GM23338 (cell line): ENCODE measurements around the gene MME. TPM values are rescaled to one million over a fixed set of nuclear protein-coding genes. Genes with fewer than 3 reads are reported as not detected.

Experiments used
- ATAC-seq: fragments of 200-7000 bp; cut with Tn5 transposase; 3 replicates; pipeline ENCODE4 v1.9.1; 2020
- DNase-seq: peaks from one replicate; pipeline ENCODE4 v3.0.0-alpha.2; 2015; ENCODE audit warnings: low spot score
- H2AFZ ChIP-seq: fragments of 200-600 bp; sonication (generic); 2 replicates; pipeline ENCODE4 v1.8.0; 2016; ENCODE audit warnings: antibody characterized with exemption, mild to moderate bottlenecking, moderate library complexity
- H3F3A ChIP-seq: fragments of 200-600 bp; sonication (generic); replicated peaks from 2 replicates; pipeline ENCODE4 v1.8.0; 2017; ENCODE audit warnings: antibody characterized with exemption, mixed run types, low read depth
- H3K27ac ChIP-seq: fragments of 200-600 bp; sonication (generic); 2 replicates; pipeline ENCODE4 v1.6.1; 2016; ENCODE audit warnings: low read depth
- H3K27me3 ChIP-seq: fragments of 200-600 bp; sonication (generic); 2 replicates; pipeline ENCODE4 v1.8.0; 2016; ENCODE audit warnings: mild to moderate bottlenecking, mixed run types, moderate library complexity; ENCODE audit not compliant: insufficient read depth
- H3K36me3 ChIP-seq: fragments of 200-600 bp; sonication (generic); 2 replicates; pipeline ENCODE4 v1.8.0; 2016; ENCODE audit warnings: mild to moderate bottlenecking; ENCODE audit not compliant: insufficient read depth
- H3K4me1 ChIP-seq: fragments of 200-600 bp; sonication (generic); 2 replicates; pipeline ENCODE4 v1.8.0; 2016; ENCODE audit warnings: mild to moderate bottlenecking, moderate library complexity; ENCODE audit not compliant: insufficient read depth
- H3K4me2 ChIP-seq: fragments of 200-600 bp; sonication (generic); 2 replicates; pipeline ENCODE4 v1.7.1; 2017; ENCODE audit warnings: mixed run types
- H3K4me3 ChIP-seq: fragments of 200-600 bp; sonication (generic); 2 replicates; pipeline ENCODE4 v1.6.1; 2016; ENCODE audit warnings: mixed run types
- H3K79me2 ChIP-seq: fragments of 200-600 bp; sonication (generic); replicated peaks from 2 replicates; pipeline ENCODE4 v1.8.0; 2017; ENCODE audit warnings: mild to moderate bottlenecking; ENCODE audit not compliant: insufficient read depth
- H3K9me2 ChIP-seq: fragments of 200-600 bp; sonication (generic); 2 replicates; pipeline ENCODE4 v1.8.0; 2017; ENCODE audit not compliant: insufficient read depth
- H4K20me1 ChIP-seq: fragments of 200-600 bp; sonication (generic); replicated peaks from 2 replicates; pipeline ENCODE4 v1.8.0; 2017; ENCODE audit warnings: mild to moderate bottlenecking; ENCODE audit not compliant: insufficient read depth
- H3K27ac Mint-ChIP-seq: 2 replicates; pipeline ENCODE4 v1.8.0; 2020; ENCODE audit warnings: inconsistent platforms, mild to moderate bottlenecking, moderate library complexity, mixed read lengths
- H3K27me3 Mint-ChIP-seq: 3 replicates; pipeline ENCODE4 v1.8.0; 2022; ENCODE audit warnings: low read depth, mild to moderate bottlenecking, moderate library complexity, mixed read lengths, inconsistent platforms; ENCODE audit not compliant: insufficient read depth, poor library complexity
- H3K36me3 Mint-ChIP-seq: 3 replicates; pipeline ENCODE4 v1.8.0; 2021; ENCODE audit warnings: low read depth, mild to moderate bottlenecking, inconsistent platforms, moderate library complexity, mixed read lengths
- H3K4me1 Mint-ChIP-seq: 3 replicates; pipeline ENCODE4 v1.8.0; 2020; ENCODE audit warnings: mild to moderate bottlenecking, inconsistent platforms, mixed read lengths
- H3K4me3 Mint-ChIP-seq: 3 replicates; pipeline ENCODE4 v1.8.0; 2021; ENCODE audit warnings: moderate library complexity, mild to moderate bottlenecking, inconsistent platforms, mixed read lengths
- H3K9me3 Mint-ChIP-seq: 3 replicates; pipeline ENCODE4 v1.8.0; 2020; ENCODE audit warnings: moderate library complexity, mild to moderate bottlenecking, inconsistent platforms, mixed read lengths
- CREB1 ChIP-seq: fragments of 250-450 bp; sonication (Bioruptor Pico); IDR thresholded peaks from 2 replicates; pipeline ENCODE4 v1.5.0; 2020; ENCODE audit warnings: low read depth, mild to moderate bottlenecking, moderate library complexity
- EZH2 ChIP-seq: fragments of 200-600 bp; sonication (generic); IDR thresholded peaks from one replicate; pipeline ENCODE4 v1.8.0; 2017; ENCODE audit warnings: antibody characterized with exemption, mild to moderate bottlenecking, low read depth; ENCODE audit not compliant: unreplicated experiment
- EZH2phosphoT487 ChIP-seq: fragments of 200-600 bp; sonication (generic); IDR thresholded peaks from one replicate; pipeline ENCODE4 v1.8.1; 2018; ENCODE audit warnings: antibody characterized with exemption; ENCODE audit not compliant: unreplicated experiment
- NANOG ChIP-seq: IDR thresholded peaks from 2 replicates; pipeline ENCODE4 v1.6.1; 2016; ENCODE audit warnings: antibody characterized with exemption, borderline replicate concordance
- POLR2AphosphoS5 ChIP-seq: IDR thresholded peaks from 2 replicates; pipeline ENCODE4 v1.6.1; 2016; ENCODE audit warnings: antibody characterized with exemption, low read depth
- STAT1 ChIP-seq: IDR thresholded peaks from one replicate; pipeline ENCODE4 v1.6.1; 2016; ENCODE audit warnings: antibody characterized with exemption; ENCODE audit not compliant: unreplicated experiment
- ZNF114 ChIP-seq: fragments of 250-450 bp; sonication (Bioruptor Pico); IDR thresholded peaks from 2 replicates; pipeline ENCODE4 v1.5.0; 2020; ENCODE audit warnings: mild to moderate bottlenecking, moderate library complexity
- ZNF331 ChIP-seq: fragments of 250-450 bp; sonication (Bioruptor Pico); IDR thresholded peaks from 2 replicates; pipeline ENCODE4 v1.5.0; 2020; ENCODE audit warnings: low read depth, mild to moderate bottlenecking, moderate library complexity
- polyA plus RNA-seq: library from polyadenylated mRNA; unstranded; fragments of >200 nt; fragmentation: Nextera tagmentation; extraction: Ambion mirVana; gene quantifications from 2 replicates; pipeline ENCODE4 v1.2.1, GENCODE V29; 2016
- total RNA-seq: library from RNA; depleted of rRNA; stranded (reverse); fragments of >200 nt; shearing (Covaris generic); gene quantifications from 2 replicates; pipeline ENCODE4 v1.2.3, GENCODE V29; 2014
- TF ChIP-seq, protein P1 (sequence below), 2 experiments: fragments of 200-600 bp in 1 of 2; sonication (generic) in 1 of 2; conservative IDR thresholded peaks; 2 replicates each; pipeline versions ENCODE4 v1.5.1 to v1.6.1; 2016 to 2017; ENCODE audit warnings: antibody characterized with exemption in 2 of 2, low read depth in 2 of 2, mild to moderate bottlenecking in 2 of 2, moderate library complexity in 1 of 2
- TF ChIP-seq, protein P2 (sequence below): IDR thresholded peaks from 2 replicates; pipeline ENCODE4 v1.6.1; 2016; ENCODE audit warnings: antibody characterized with exemption
- TF ChIP-seq, protein P3 (sequence below): IDR thresholded peaks from one replicate; pipeline ENCODE4 v1.6.1; 2018; ENCODE audit warnings: antibody characterized with exemption; ENCODE audit not compliant: unreplicated experiment

Gene MME
- total and polyA plus RNA-seq, 2 experiments from 2014 or later = 15.2 to 76.7 TPM

DNA sequence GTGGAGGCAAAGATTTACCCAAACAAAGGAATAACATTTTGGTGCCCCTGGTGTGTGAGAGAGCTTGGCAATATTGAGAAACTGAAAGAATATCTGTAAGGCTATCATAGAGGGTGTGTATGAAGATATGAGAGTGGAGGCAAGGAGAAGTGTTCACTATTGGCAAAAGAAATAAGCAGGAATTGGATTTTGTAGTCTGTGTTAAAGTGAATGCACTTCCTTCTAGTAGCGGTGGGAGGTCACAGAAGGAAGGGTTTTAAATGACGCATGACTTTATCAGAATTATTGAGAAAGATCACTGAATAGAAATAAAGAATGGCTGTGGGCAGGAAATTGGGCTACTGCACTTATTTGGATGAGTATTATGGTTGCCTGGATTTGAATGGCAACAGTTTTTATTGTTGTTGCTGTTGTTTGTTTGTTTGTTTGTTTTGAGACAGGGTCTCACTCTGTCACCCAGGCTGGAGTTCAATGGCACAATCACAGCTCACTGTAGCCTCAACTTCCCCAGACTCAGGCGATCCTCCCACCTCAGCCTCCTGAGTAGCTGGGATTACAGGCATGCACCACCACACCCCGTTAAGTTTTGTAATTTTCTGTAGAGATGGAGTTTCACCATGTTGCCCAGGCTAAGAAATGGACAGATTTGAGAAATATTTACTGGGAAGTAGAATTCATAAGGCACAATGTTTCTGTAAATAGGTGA, 16.3 kb downstream of the MME start (continued):
- TF ChIP-seq, protein P1, sequence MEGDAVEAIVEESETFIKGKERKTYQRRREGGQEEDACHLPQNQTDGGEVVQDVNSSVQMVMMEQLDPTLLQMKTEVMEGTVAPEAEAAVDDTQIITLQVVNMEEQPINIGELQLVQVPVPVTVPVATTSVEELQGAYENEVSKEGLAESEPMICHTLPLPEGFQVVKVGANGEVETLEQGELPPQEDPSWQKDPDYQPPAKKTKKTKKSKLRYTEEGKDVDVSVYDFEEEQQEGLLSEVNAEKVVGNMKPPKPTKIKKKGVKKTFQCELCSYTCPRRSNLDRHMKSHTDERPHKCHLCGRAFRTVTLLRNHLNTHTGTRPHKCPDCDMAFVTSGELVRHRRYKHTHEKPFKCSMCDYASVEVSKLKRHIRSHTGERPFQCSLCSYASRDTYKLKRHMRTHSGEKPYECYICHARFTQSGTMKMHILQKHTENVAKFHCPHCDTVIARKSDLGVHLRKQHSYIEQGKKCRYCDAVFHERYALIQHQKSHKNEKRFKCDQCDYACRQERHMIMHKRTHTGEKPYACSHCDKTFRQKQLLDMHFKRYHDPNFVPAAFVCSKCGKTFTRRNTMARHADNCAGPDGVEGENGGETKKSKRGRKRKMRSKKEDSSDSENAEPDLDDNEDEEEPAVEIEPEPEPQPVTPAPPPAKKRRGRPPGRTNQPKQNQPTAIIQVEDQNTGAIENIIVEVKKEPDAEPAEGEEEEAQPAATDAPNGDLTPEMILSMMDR (conservative IDR thresholded peaks at IDR 0.05; ENCODE audit: low read depth in 2 of 2) = no peak
- TF ChIP-seq POLR2AphosphoS5 = no peak
- TF ChIP-seq ZNF331 (CRISPR knock-in tag) = no peak
- TF ChIP-seq, protein P2, sequence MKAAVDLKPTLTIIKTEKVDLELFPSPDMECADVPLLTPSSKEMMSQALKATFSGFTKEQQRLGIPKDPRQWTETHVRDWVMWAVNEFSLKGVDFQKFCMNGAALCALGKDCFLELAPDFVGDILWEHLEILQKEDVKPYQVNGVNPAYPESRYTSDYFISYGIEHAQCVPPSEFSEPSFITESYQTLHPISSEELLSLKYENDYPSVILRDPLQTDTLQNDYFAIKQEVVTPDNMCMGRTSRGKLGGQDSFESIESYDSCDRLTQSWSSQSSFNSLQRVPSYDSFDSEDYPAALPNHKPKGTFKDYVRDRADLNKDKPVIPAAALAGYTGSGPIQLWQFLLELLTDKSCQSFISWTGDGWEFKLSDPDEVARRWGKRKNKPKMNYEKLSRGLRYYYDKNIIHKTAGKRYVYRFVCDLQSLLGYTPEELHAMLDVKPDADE = no peak
- TF ChIP-seq ZNF114 (CRISPR knock-in tag) = no peak
- TF ChIP-seq EZH2phosphoT487 = no peak
- no peak for TF ChIP-seq STAT1
- TF ChIP-seq EZH2 = no peak
- TF ChIP-seq, protein P3, sequence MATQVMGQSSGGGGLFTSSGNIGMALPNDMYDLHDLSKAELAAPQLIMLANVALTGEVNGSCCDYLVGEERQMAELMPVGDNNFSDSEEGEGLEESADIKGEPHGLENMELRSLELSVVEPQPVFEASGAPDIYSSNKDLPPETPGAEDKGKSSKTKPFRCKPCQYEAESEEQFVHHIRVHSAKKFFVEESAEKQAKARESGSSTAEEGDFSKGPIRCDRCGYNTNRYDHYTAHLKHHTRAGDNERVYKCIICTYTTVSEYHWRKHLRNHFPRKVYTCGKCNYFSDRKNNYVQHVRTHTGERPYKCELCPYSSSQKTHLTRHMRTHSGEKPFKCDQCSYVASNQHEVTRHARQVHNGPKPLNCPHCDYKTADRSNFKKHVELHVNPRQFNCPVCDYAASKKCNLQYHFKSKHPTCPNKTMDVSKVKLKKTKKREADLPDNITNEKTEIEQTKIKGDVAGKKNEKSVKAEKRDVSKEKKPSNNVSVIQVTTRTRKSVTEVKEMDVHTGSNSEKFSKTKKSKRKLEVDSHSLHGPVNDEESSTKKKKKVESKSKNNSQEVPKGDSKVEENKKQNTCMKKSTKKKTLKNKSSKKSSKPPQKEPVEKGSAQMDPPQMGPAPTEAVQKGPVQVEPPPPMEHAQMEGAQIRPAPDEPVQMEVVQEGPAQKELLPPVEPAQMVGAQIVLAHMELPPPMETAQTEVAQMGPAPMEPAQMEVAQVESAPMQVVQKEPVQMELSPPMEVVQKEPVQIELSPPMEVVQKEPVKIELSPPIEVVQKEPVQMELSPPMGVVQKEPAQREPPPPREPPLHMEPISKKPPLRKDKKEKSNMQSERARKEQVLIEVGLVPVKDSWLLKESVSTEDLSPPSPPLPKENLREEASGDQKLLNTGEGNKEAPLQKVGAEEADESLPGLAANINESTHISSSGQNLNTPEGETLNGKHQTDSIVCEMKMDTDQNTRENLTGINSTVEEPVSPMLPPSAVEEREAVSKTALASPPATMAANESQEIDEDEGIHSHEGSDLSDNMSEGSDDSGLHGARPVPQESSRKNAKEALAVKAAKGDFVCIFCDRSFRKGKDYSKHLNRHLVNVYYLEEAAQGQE = no peak

DNA sequence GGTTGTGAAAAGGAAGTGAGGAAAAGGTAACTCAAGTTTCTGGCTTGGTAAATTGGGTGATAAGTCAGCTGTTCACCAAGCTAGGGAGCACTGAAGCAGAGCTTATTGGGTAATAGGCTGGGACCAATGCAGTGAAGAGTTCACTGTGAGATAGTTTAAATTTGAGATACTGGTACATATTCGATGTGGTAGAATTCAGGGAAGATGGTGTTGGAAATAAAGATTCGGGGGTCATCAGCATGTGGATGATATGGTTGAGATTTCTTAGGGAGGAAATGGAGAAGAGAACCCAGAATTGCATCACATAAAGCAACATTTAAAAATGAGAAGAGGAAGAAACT, 16.9 kb downstream of the MME start:
- Histone ChIP-seq H3K27ac (no peak overlapping the region), H4K20me1 (no peaks in the 10 kb centered on the region), H3K4me3 (no peak overlapping the region), H2AFZ (no peak overlapping the region), H3K36me3 (no peaks in the 10 kb centered on the region), H3K27me3 (no peaks in the 10 kb centered on the region), H3K9me2 (peaks cover 8% of the 10 kb centered on the region; the same call in 1 of the 2 replicates), H3K4me2 (no peak overlapping the region), H3K4me1 (no peaks in the 10 kb centered on the region), H3F3A (no peaks in the 10 kb centered on the region), H3K79me2 (no peaks in the 10 kb centered on the region)
- ATAC-seq (no peak), DNase-seq (no peak)
- Mint-ChIP-seq H3K4me3 (no peak overlapping the region), H3K27me3 (no peaks in the 10 kb centered on the region), H3K9me3 (no peaks in the 10 kb centered on the region; the same call in 2 of the 3 replicates), H3K27ac (no peak overlapping the region), H3K4me1 (no peaks in the 10 kb centered on the region), H3K36me3 (peaks cover 4% of the 10 kb centered on the region; the same call in 1 of the 3 replicates)
- TF ChIP-seq ZNF331 (CRISPR knock-in tag) (no peak), NANOG (no peak), ZNF114 (CRISPR knock-in tag) (no peak), CREB1 (no peak), EZH2 (no peak), EZH2phosphoT487 (no peak), POLR2AphosphoS5 (no peak)
- TF ChIP-seq, protein P1 (conservative IDR thresholded peaks at IDR 0.05; ENCODE audit: low read depth in 2 of 2) = no peak
